ENCODE measurements around the gene PDE4B. TPM values are rescaled to one million over a fixed set of nuclear protein-coding genes. Genes with fewer than 3 reads are reported as not detected.
A peak's percentile ranks its signal among the peaks of the same experiment; 100 is the strongest.

The PDE4B gene
- total RNA-seq, 1 donor from 2014 or later = 7.6 TPM

GRCh38 chr1:66350001-66350547 is 557.4 kb downstream of the PDE4B start:
- DNase-seq (ENCODE audit: low read depth) (no peak), FAIRE-seq (peak; percentile 50)
- no peak overlapping the region for H3K9ac ChIP-seq (ENCODE audit: low read length)
- no peaks in the 10 kb centered on the region for H3K9me3 ChIP-seq (ENCODE audit: insufficient read depth, low read depth, low read length)
- H3K27me3 Mint-ChIP-seq (ENCODE audit: low read depth, unreplicated experiment) = no peaks in the 10 kb centered on the region
- H3K79me2 ChIP-seq (ENCODE audit: insufficient read depth, low read length) = no peaks in the 10 kb centered on the region
- no peaks in the 10 kb centered on the region for H3K36me3 Mint-ChIP-seq (ENCODE audit: low read depth, unreplicated experiment)
- H3K27ac Mint-ChIP-seq (ENCODE audit: unreplicated experiment) = peak overlapping the region; percentile 60
- H2AFZ ChIP-seq (ENCODE audit: low read depth, low read length) = no peak overlapping the region
- H3K4me3 ChIP-seq (ENCODE audit: insufficient read depth, low read depth, low read length) = no peak overlapping the region
- no peaks in the 10 kb centered on the region for H4K20me1 ChIP-seq (ENCODE audit: insufficient read depth, low read length)
- H3K27ac ChIP-seq (ENCODE audit: low read depth, low read length) = no peak overlapping the region
- no peaks in the 10 kb centered on the region for H3K36me3 ChIP-seq (ENCODE audit: insufficient read depth, low read length)
- H3K27me3 ChIP-seq (ENCODE audit: insufficient read depth, low read length) = no peaks in the 10 kb centered on the region
- no peak for TF ChIP-seq CTCF (IDR thresholded peaks at IDR 0.05; ENCODE audit: insufficient read depth, low read depth, low read length)
- no peak for TF ChIP-seq EZH2 (IDR thresholded peaks at IDR 0.05; ENCODE audit: insufficient read depth, low read length)
- peaks cover 13% of the 10 kb centered on the region for H3K4me1 ChIP-seq (ENCODE audit: insufficient read depth, low read length)
- no peak overlapping the region for H3K4me3 Mint-ChIP-seq (ENCODE audit: unreplicated experiment)
- H3K4me2 ChIP-seq (ENCODE audit: low read length) = peak overlapping the region; percentile 65
- H3K9me3 Mint-ChIP-seq (ENCODE audit: unreplicated experiment) = no peaks in the 10 kb centered on the region
- peaks cover 45% of the 10 kb centered on the region for H3K4me1 Mint-ChIP-seq (ENCODE audit: low read depth, unreplicated experiment)

GRCh38 chr1:66351478-66351877 is 558.8 kb downstream of the PDE4B start:
- H3K27me3 Mint-ChIP-seq (ENCODE audit: low read depth, unreplicated experiment) = no peaks in the 10 kb centered on the region
- H3K27ac Mint-ChIP-seq (ENCODE audit: unreplicated experiment) = peak overlapping the region; percentile 79
- peaks cover 13% of the 10 kb centered on the region for H3K4me1 ChIP-seq (ENCODE audit: insufficient read depth, low read length)
- H3K79me2 ChIP-seq (ENCODE audit: insufficient read depth, low read length) = no peaks in the 10 kb centered on the region
- H3K27ac ChIP-seq (ENCODE audit: low read depth, low read length) = no peak overlapping the region
- no peak overlapping the region for H2AFZ ChIP-seq (ENCODE audit: low read depth, low read length)
- no peaks in the 10 kb centered on the region for H3K36me3 ChIP-seq (ENCODE audit: insufficient read depth, low read length)
- no peaks in the 10 kb centered on the region for H3K9me3 Mint-ChIP-seq (ENCODE audit: unreplicated experiment)
- peaks cover under 1% of the 10 kb centered on the region for H3K36me3 Mint-ChIP-seq (ENCODE audit: low read depth, unreplicated experiment)
- no peaks in the 10 kb centered on the region for H3K9me3 ChIP-seq (ENCODE audit: insufficient read depth, low read depth, low read length)
- H3K4me3 Mint-ChIP-seq (ENCODE audit: unreplicated experiment) = no peak overlapping the region
- no peaks in the 10 kb centered on the region for H3K27me3 ChIP-seq (ENCODE audit: insufficient read depth, low read length)
- no peak overlapping the region for H3K9ac ChIP-seq (ENCODE audit: low read length)
- no peak overlapping the region for H3K4me3 ChIP-seq (ENCODE audit: insufficient read depth, low read depth, low read length)
- H3K4me2 ChIP-seq (ENCODE audit: low read length) = no peak overlapping the region
- FAIRE-seq (peak; percentile 34), DNase-seq (ENCODE audit: low read depth) (no peak)
- TF ChIP-seq EZH2 (IDR thresholded peaks at IDR 0.05; ENCODE audit: insufficient read depth, low read length) (no peak), CTCF (IDR thresholded peaks at IDR 0.05; ENCODE audit: insufficient read depth, low read depth, low read length) (no peak)
- H3K4me1 Mint-ChIP-seq (ENCODE audit: low read depth, unreplicated experiment) = peaks cover 52% of the 10 kb centered on the region
- no peaks in the 10 kb centered on the region for H4K20me1 ChIP-seq (ENCODE audit: insufficient read depth, low read length)

GRCh38 chr1:66351913-66352312 is 559.2 kb downstream of the PDE4B start:
- Histone ChIP-seq H3K4me2 (ENCODE audit: low read length) (no peak overlapping the region), H3K79me2 (ENCODE audit: insufficient read depth, low read length) (no peaks in the 10 kb centered on the region), H3K9me3 (ENCODE audit: insufficient read depth, low read depth, low read length) (no peaks in the 10 kb centered on the region), H3K4me3 (ENCODE audit: insufficient read depth, low read depth, low read length) (no peak overlapping the region), H3K27ac (ENCODE audit: low read depth, low read length) (no peak overlapping the region), H3K4me1 (ENCODE audit: insufficient read depth, low read length) (peaks cover 13% of the 10 kb centered on the region), H3K36me3 (ENCODE audit: insufficient read depth, low read length) (no peaks in the 10 kb centered on the region), H4K20me1 (ENCODE audit: insufficient read depth, low read length) (no peaks in the 10 kb centered on the region), H2AFZ (ENCODE audit: low read depth, low read length) (no peak overlapping the region), H3K9ac (ENCODE audit: low read length) (no peak overlapping the region), H3K27me3 (ENCODE audit: insufficient read depth, low read length) (no peaks in the 10 kb centered on the region)
- H3K4me3 Mint-ChIP-seq (ENCODE audit: unreplicated experiment) = no peak overlapping the region
- peaks cover 53% of the 10 kb centered on the region for H3K4me1 Mint-ChIP-seq (ENCODE audit: low read depth, unreplicated experiment)
- no peak for TF ChIP-seq CTCF (IDR thresholded peaks at IDR 0.05; ENCODE audit: insufficient read depth, low read depth, low read length)
- no peak for TF ChIP-seq EZH2 (IDR thresholded peaks at IDR 0.05; ENCODE audit: insufficient read depth, low read length)
- H3K9me3 Mint-ChIP-seq (ENCODE audit: unreplicated experiment) = no peaks in the 10 kb centered on the region
- H3K27me3 Mint-ChIP-seq (ENCODE audit: low read depth, unreplicated experiment) = no peaks in the 10 kb centered on the region
- H3K27ac Mint-ChIP-seq (ENCODE audit: unreplicated experiment) = peak overlapping the region; percentile 79
- FAIRE-seq (no peak), DNase-seq (ENCODE audit: low read depth) (no peak)
- peaks cover 1% of the 10 kb centered on the region for H3K36me3 Mint-ChIP-seq (ENCODE audit: low read depth, unreplicated experiment)
